ENCODE data around the gene SLC1A4.
"Not testable (repeated sequence)": the region's sequence is repeated elsewhere in the genome, so short reads cannot be mapped to it uniquely, and the experiment has no call there.

The SLC1A4 gene

DNA sequence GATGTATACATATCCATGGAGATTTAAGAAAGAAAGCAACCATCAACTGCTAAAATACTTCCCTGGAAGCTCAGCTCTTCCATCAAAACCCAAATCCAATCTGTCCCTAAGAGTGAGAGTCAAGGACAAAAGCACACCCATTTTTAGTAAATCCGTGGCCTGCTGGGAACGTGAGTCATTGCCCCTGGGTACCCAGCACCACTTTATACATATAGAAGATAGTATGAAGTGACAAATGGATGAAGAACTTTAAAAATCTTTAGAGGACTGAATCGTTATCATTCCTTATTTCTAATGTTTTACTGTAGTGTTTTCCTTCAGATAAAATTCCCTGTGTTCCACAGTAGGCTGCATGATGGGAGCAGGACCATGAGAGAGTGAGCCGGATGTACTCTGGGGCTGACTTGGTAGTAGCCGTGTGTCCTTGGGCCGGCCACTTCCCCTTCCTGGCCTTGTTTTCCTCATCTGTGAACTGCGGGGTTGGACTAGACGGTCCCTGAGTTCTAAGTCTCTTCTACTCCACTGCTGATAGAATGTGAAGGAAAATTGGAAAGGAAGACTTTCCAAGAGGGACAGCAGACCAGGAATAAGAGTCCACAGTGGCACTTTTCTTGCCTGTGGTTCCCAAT is 38.5 kb downstream of the SLC1A4 start:
- peak; percentile 43 for DNase-seq

GRCh38 chr2:65030476-65031332 is 41.5 kb downstream of the SLC1A4 start:
- no peak for DNase-seq

DNA sequence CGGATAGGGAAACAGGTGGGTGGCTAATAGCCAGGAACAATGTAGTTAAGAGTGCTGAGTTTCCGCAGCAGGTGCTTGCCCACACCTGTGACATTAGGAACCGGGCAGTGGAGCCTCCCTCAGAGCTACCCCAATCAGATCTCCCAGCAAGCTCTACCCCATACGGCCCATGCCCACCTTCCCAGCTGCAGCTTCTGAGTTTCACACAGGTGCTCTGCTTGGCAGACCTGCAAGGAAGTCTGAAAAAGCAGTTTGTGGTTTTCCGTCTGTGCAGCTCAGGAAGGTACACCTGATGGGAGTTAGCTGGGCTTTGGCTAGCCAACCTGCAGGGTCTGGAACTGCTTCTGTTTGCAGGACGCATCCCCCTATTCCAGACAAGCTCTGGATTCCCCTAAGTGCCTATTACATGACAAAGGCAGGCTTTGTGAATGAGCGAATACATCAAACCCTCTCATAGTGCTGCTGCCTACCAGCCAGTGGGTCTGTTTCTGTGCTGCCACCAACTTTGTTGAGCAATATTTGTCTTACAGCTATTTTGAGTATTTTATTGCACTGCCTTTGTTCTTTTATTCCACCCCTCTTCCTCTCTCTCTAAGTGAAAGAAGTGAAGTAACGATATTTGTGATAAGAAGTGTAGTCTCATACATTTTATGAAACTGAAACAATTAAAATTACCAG is 42.3 kb downstream of the SLC1A4 start:
- DNase-seq: no peak

DNA sequence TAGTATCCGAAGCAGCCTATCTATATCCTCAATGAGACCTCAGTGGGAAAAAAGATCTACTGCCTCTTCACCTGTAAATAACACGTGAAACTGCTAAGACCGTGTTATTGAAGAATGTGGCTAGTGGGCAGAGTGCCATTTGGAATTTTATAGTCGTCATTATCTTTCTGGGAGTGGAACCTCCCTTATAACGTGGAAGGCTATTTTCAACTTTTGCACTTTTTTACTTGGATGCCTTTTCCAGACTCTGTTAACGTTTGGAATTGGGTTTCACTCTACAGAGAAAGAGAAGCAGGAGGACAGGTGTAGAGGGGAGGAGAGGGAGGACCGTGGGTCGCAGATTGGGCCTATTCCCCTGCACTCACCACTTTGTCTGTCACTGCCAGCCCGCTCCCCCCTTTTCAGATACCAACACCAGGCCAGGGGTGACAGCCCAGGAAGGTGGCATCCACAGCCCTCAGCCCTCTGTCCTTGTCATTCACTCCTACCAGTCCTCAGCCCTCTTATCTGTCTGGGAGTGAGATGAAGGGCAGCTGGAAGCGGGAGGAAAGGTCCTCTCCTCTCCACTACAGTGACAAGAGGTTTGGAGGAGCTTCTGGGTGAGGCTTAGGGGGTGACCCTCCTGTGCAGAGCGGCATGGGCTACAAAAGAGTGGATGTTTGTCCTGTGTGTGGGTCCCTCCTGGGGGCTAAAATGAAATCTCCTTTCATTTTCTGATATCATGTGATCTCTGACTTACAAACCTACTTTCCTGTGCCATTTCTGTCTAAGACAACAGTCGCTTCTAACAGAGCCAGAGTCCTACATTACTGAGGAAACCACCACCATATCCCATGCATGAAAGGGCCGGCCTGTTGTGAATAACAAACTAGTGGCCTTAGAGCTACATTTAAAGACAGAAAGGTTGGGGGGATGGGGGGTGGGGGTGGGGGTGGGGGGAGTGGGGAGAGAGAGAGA is 43.1 kb downstream of the SLC1A4 start:
- no peak for DNase-seq

DNA sequence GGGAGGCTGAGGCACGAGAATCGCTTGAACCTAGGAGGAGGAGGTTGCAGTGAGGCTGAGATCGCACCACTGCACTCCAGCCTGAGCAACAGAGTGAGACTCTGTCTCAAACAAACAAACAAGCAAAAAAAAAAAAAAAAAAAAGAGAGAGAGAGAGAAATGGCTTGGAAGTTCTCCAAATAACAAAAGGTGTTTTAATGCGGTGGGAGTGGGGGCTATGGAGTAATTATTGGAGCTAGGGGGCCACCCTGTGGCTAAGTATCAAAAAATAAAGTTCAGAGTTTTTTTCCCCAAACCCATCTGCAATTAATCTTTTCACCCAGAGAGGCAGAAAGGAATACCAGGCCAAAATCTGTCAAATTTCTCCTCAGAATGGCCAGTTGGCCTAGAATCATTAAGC is 44.0 kb downstream of the SLC1A4 start:
- peak; percentile 28 for DNase-seq

DNA sequence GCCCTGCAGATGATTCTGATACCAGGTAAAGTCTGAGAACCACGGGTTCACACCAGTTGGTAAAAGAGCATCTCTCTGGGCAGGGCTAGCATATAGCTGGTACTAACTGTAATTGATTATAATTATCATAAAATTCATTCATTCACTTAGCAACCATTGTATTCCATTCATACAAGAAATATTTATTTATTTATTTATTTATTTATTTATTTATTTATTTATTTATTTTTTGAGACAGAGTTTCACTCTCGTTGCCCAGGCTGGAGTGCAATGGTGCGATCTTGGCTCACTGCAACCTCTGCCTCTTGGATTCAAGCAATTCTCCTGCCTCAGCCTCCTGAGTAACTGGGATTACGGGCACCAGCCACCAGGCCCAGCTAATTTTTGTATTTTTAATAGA is 44.5 kb downstream of the SLC1A4 start:
- not testable (repeated sequence) for DNase-seq

DNA sequence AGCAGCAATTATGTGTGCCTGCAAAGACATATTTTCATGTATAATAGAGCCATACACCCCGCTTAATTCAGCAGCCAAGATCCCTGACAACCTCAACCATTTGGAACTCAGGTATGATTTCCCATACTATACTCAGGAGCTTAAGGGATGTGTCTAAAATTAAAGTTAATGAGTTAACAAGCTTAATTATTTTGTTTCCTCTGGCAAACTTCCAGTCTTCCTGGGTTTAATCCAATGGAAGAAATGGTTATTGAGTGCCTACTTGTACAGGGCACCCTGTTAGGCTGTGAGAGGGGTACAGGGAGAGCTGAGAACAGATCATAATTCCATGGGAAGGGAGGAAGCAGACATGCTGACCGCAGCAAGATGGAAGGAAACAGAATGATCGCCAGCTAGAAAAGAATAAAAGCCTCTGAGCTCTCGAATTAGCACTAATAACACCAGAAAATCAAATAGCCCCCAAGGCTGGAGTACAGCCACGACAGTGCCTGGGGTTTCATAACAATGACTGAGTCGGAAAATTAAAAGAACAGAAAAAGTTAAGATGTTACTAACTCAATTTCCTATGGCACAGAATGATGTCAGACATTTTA is 46.2 kb downstream of the SLC1A4 start:
- no peak for DNase-seq

DNA sequence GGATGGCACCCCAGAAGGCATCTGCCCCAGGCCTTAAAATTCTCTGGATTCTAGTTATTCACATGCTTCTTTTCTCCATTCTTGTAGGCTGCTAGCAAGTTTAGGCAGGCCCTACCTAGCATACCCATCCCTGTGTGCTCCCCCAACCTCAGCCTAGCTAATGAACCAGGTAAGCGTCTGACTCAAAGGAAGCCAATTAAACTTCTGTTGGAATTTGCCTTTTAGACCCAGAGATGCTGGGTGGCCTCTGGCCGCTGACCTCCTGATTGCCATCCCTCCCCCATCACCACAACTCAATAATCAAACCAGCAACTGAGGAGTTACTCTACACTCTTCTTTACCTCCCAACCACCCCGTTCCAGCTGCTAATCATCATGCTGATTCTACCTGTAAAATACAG is 48.0 kb downstream of the SLC1A4 start:
- no peak for DNase-seq

DNA sequence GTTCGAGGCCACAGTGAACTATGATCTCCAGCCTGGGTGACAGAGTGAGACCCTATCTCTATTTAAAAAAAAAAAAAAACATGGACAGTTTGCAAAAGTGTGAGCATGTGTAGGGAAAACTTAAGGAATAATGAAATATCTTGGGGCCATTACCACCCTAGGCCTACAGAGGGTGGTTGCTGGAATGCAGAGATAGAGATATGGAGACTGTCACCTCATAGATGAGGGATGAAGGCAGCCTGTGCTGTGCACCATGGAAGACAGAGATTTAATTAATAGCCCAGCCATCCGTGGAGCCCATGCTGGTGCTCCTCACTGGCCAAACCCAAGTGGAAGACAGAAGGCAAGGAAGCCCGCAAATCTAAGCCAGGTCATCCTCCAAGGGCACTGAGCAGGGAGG is 50.4 kb downstream of the SLC1A4 start:
- DNase-seq: no peak

GRCh38 chr2:65040400-65041261 is 51.4 kb downstream of the SLC1A4 start:
- DNase-seq: peak; percentile 77

DNA sequence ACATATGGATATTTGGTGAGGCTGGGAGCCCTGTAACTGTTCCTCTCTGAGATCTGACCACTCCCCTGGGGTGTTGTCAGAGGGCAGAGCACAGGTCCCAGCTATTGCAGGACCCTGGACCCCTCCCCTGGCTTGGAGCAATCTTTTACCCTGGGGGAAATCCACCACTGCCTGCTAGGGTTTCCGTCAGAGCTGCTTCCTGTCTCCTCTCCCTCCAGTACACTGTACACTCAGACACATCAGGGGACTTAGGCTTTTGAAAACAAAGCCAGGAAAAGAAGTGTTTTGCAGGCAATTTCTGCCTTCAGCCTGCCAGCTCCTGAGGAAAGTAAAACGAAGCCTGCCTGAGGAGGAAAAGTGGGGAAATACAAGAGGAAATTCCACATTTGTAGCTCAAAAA is 53.8 kb downstream of the SLC1A4 start:
- no peak for DNase-seq

DNA sequence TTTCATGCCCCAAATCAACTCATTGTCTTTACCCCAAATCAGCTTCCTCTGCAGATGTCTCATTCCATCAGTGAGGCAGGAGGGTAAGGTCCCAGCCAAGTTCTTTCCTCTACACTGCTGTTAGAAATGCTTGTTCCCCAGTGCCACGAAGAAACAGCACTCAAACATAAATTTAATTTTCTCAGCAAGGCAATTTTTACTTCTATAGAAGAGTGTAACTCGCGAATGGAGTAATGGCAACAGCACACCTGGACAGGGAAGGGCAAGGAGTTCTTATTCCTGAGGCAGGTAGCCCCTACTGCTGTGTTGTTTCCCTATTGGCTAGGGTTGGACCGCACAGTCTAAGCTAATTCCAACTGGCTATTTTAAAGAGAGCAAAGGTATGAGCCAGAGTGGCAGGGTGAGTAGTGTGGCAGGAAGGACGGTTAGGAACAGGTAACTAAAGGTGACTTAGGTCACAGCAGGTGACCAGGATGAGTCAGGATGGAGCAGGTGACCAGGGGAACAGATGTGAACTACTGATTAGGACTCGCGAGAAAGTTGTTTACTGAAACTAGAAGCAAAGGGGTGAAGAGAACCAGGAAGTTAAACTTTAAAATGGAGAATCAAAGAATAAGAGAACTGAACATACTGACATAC is 55.0 kb downstream of the SLC1A4 start:
- DNase-seq: no peak

DNA sequence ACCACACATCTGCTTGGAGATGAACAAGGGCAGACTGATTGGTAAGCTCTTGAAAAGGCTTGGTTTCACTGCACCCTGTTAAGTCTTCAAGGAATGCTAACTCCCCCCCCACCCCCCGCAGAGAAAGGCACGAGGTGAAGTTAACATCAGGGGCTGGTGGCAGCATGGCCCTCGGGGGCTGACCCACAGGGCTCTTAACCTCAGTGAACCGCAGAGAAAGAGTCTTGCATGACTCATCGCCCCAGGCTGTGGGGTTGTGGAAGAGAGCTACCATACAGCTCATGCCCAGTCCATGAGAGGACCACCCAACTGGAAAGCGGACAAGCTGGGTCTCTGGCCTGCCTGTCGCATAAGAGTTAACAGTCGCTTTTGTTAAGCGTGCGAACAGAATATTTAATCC is 56.5 kb downstream of the SLC1A4 start:
- DNase-seq: peak; percentile 61

DNA sequence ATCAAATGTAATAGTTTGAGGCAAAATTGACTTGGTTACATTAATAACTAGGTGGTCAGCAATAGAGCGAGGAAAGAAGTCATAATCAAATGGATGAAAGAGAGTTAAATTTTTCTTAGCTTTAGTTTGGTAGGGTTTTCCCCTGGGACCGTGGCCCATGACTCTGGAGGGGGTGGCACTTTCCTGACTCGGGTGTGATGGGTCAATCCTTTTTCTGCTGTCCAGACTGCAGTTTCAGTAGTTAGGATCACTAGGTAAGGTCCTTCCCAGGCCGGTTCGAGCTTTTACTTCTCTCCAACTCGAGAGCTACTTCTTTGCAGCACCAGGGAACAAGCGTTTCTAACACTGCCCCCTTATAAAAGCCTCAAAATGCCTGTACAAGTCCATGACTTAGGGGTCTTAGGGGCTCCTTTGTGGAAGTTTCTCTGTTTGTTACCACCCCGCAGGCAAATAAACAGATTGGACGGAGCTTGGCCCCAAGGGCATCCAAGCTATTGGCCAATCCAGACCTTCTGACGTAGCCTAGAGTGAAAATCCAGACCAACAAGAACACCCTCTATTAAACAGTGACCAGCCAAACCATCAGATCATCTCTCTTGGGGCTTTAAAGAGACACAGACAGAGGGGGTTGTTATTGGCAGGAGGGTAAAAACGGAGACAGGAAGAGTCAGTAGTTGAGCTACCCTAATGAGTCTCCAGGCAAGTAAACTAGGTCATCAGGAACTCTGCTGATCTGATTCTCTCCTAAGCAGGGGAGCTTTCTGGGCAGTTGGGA is 57.6 kb downstream of the SLC1A4 start:
- DNase-seq: no peak

DNA sequence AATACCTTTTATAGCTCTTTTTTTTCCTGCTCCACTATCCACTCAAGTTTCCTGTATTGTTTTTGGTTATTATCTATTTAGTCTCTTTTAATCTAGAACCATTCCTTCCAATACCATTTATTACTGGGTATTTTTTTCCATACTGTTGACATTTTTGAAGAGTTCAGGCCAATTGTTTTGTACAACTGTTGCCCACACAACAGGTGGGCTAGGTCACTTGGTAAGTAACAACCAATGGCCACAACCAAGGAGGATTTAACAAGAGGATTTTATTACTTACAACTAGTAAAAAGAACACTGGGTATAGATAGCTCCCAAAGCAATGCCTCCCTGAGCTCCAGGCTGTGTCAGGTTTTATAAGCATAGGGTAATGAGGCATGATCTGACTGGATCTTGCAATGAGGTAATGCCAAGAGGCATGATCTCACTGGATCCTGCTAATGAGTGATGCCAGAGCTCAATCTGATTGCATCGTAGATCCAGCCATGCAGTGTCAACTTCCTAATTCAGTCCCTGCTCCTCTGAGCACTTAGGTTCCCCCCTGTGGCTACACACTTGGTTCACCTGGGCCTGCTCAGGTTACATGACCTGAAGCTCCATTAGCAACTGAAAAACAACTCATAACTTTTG is 59.9 kb downstream of the SLC1A4 start:
- DNase-seq: no peak

DNA sequence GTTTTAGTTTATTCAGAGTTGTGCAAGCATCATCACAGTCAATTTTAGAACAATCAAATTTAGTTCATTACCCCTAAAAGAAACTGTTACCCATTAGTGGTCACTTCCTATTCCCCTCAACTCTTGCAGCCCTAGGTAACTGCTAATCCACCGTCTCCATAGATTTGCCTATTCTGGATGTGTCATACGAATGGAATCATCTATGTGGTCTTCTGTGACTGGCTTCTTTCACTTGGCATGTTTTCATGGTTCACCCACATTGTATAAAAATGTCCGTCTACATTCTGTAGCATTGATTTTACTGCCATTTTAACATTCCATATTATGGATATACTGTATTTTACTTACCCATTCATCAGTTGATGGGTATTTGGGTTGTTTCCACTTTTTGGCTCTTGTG is 61.7 kb downstream of the SLC1A4 start:
- peak; percentile 71 for DNase-seq

DNA sequence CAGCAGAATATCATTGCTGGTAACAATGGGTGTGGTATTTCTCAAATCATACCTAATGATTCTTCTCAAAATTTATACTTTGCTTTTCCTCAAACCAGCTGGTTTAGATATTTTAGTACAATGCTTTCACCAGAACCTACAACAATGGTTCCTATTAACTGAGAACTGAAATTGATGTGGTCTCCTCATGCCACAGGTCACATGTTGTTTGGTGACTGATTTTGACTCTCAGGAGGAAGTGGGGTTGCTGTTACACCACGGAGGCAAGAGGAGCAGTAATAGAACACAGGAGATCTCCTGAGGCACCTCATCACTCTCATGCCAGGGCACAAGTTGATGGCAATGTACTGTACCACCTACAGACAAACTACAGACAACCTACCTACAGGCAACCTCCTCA is 64.0 kb downstream of the SLC1A4 start:
- no peak for DNase-seq

DNA sequence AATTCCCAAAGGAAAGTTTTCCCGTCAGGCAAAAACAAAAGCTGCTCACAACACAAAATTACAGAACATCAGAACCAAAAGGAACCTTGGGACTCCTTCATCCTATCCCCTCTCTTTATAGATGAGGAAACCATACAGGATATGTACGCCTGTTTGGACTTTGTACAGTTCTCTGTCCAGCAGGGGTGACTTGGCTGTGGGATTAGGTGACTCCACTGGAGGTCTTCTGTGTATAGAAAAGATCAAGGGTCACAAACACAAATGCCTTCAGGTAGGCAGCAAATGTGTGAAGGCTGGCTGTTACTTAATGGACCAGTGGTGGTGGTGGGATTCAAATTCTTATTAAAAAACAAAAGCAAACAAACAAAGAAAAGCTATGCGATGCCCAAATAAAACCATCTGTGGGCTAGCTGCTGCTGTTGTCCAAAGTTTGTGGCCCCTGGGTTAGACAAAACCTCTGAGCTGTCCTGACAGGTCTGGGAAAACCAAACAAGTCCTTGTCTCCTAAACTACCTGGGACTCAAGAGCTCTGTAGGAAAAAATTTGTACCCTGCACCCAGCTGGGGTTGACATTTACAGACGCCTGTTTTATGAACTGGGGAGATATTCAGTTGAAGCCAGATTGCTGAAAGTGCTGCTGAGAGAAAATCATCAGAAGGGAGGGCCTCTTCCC is 65.7 kb downstream of the SLC1A4 start:
- no peak for DNase-seq
